Measurements from ENCODE around the gene RPL10. TPM values are rescaled to one million over a fixed set of nuclear protein-coding genes. Genes with fewer than 3 reads are reported as not detected.

RPL10 gene
- total RNA-seq, 1 donor from 2014 or later: 3,704 TPM

GRCh38 chrX:154365052-154365600 lies 33.1 kb upstream of the RPL10 start:
- Mint-ChIP-seq H3K27ac (ENCODE audit: unreplicated experiment) (no peak overlapping the region), H3K36me3 (ENCODE audit: low read depth, unreplicated experiment) (peaks cover 6% of the 10 kb centered on the region), H3K27me3 (ENCODE audit: unreplicated experiment) (peaks cover 5% of the 10 kb centered on the region), H3K9me3 (ENCODE audit: unreplicated experiment) (no peaks in the 10 kb centered on the region), H3K4me1 (ENCODE audit: unreplicated experiment) (no peaks in the 10 kb centered on the region), H3K4me3 (ENCODE audit: unreplicated experiment) (no peak overlapping the region)
- TF ChIP-seq CTCF (IDR thresholded peaks at IDR 0.05; ENCODE audit: unreplicated experiment): no peak
- no peak for DNase-seq (ENCODE audit: low spot score)

- no peak for DNase-seq (ENCODE audit: low spot score)
- peaks cover 6% of the 10 kb centered on the region for H3K36me3 Mint-ChIP-seq (ENCODE audit: low read depth, unreplicated experiment)
- H3K27ac Mint-ChIP-seq (ENCODE audit: unreplicated experiment): no peak overlapping the region
- no peaks in the 10 kb centered on the region for H3K9me3 Mint-ChIP-seq (ENCODE audit: unreplicated experiment)
- TF ChIP-seq CTCF (IDR thresholded peaks at IDR 0.05; ENCODE audit: unreplicated experiment): no peak
- H3K27me3 Mint-ChIP-seq (ENCODE audit: unreplicated experiment): peaks cover 5% of the 10 kb centered on the region
- H3K4me1 Mint-ChIP-seq (ENCODE audit: unreplicated experiment): no peaks in the 10 kb centered on the region
- H3K4me3 Mint-ChIP-seq (ENCODE audit: unreplicated experiment): no peak overlapping the region
Measured at GRCh38 chrX:154365997-154366665, 32.0 kb upstream of the RPL10 start.

DNA sequence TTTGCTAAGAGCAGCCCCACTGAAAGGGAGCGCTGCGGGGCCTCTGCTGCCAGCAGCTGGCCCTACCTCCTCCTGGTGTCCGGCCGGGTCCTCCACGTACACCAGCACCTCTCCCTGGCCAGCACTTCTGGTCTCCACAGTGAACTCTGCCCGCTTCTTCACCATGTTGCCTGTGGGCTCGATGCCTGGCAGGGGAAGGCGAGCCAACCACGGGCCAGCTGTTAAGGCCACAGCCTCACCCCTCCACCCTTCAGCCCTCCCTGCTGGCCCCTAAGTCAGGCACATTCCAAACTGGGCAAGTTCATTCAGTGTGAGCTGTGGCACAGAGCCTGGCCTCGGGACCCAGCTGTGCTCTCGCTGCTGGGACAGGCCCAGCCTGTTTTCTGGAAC lies 31.5 kb upstream of the RPL10 start:
- Mint-ChIP-seq H3K27ac (ENCODE audit: unreplicated experiment) (no peak overlapping the region), H3K36me3 (ENCODE audit: low read depth, unreplicated experiment) (peaks cover 6% of the 10 kb centered on the region), H3K27me3 (ENCODE audit: unreplicated experiment) (peaks cover 5% of the 10 kb centered on the region), H3K4me1 (ENCODE audit: unreplicated experiment) (no peaks in the 10 kb centered on the region), H3K9me3 (ENCODE audit: unreplicated experiment) (no peaks in the 10 kb centered on the region), H3K4me3 (ENCODE audit: unreplicated experiment) (no peak overlapping the region)
- DNase-seq (ENCODE audit: low spot score): no peak
- no peak for TF ChIP-seq CTCF (IDR thresholded peaks at IDR 0.05; ENCODE audit: unreplicated experiment)

DNA sequence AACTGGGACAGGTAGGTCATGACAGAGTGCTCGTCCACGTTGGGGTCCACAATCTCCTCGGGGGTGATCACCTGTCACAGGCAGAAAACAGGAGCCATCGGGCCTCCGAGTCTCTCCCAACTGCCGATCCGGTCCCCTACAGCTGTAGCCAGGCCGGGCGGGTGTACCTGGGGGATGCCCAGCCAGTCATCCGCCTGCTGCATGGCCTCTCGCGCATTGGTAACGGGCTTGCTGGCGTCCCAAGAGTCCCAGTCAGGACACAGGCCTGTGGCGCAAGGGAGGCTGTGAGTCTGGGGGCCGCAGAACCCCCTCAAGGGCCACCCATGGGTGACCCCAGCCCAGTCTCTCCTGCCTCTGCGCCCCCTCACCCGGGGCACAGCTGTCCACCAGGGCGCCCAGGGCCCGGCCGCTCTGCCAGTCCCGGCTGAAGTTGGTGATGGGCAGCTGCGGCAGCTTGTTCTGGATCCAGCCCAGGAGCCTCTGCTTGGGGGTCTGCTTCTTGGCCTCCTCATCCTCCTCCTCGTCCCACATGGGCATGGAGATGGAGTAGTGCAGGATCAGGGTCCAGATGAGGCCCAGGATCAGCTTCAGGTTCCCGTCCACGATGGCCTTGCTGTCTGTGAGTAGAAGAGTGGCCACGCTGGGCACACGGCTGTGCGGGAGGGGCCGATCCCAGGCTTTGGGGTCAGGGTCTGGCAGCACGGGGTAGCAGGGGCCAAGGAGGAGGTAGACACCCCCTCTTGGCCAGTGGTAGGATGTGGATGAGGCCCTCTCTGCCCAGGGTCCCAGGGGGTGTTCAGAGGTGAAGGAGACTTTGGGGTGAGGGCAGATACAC lies 30.5 kb upstream of the RPL10 start:
- Mint-ChIP-seq H3K4me1 (ENCODE audit: unreplicated experiment) (no peaks in the 10 kb centered on the region), H3K36me3 (ENCODE audit: low read depth, unreplicated experiment) (peaks cover 5% of the 10 kb centered on the region), H3K27ac (ENCODE audit: unreplicated experiment) (no peak overlapping the region), H3K27me3 (ENCODE audit: unreplicated experiment) (peaks cover 5% of the 10 kb centered on the region), H3K4me3 (ENCODE audit: unreplicated experiment) (peak overlapping the region; percentile 31), H3K9me3 (ENCODE audit: unreplicated experiment) (no peaks in the 10 kb centered on the region)
- DNase-seq (ENCODE audit: low spot score): no peak
- TF ChIP-seq CTCF (IDR thresholded peaks at IDR 0.05; ENCODE audit: unreplicated experiment): no peak

Measured in endothelial cell (in vitro differentiated cells).